H54 (cell line): ENCODE data around the gene UNC5B.
A peak's percentile ranks its signal among the peaks of the same experiment; 100 is the strongest.

Experiments used
- DNase-seq: peaks from one replicate; pipeline ENCODE4 v3.0.0; 2011; ENCODE audit warnings: low spot score, mixed read lengths; ENCODE audit not compliant: insufficient read length
- FAIRE-seq: peaks from 3 replicates; lab custom pipeline; 2011; peaks lifted over from hg19 to GRCh38; lab: Jason Lieb, UNC
- POLR2A ChIP-seq: IDR thresholded peaks from 2 replicates; pipeline ENCODE4 v1.6.1; 2011; ENCODE audit warnings: low read depth, mild to moderate bottlenecking, low read length

Gene UNC5B

GRCh38 chr10:71332466-71332865 is 120.1 kb downstream of the UNC5B start:
- FAIRE-seq (no peak), DNase-seq (no peak)
- no peak for TF ChIP-seq POLR2A

DNA sequence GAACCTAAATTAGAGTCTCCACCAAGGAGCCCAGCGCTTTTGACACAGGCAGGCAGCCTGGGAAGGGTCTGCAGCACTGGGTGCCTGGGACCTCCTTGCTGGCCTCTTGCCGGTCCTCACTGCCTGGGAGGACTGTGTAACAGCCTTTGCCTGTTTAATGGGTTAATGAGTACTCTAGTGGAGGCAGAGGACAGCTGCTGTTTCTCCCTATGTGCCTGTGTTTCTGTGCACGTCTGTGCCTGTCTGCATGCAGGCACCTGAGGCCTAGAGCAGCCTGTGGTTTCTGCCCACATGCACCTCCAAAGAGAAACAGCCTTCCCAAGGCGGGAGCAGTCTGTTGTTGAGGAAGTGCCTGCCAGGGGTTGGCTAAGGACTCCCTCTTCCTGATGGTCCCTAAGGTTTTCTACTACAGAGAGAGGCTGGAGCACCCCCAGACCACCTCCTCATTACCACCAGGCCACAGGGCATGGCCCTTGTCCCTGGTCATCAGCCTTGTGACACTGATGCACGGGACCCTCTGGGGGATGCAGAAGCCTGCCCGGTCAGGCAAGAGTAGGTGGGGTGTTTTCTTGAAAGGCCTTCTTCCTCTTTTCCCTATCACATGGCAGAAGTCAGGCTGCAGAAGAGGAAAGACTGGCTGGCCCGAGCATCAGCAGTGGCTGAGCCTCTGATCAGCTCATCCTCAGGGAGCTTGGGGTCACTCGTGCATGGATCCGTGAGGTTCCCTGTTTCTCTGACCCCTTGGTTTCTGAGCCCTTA is 120.9 kb downstream of the UNC5B start:
- TF ChIP-seq POLR2A = no peak
- FAIRE-seq = no peak
- no peak for DNase-seq

- FAIRE-seq = no peak
- DNase-seq = no peak
- TF ChIP-seq POLR2A = no peak
These were observed 121.9 kb downstream of the UNC5B start for GRCh38 chr10:71334221-71334791.

GRCh38 chr10:71335173-71335708 is 122.9 kb downstream of the UNC5B start:
- TF ChIP-seq POLR2A = no peak
- DNase-seq (no peak), FAIRE-seq (no peak)

GRCh38 chr10:71336632-71337031 is 124.3 kb downstream of the UNC5B start:
- no peak for DNase-seq
- FAIRE-seq = no peak
- no peak for TF ChIP-seq POLR2A

DNA sequence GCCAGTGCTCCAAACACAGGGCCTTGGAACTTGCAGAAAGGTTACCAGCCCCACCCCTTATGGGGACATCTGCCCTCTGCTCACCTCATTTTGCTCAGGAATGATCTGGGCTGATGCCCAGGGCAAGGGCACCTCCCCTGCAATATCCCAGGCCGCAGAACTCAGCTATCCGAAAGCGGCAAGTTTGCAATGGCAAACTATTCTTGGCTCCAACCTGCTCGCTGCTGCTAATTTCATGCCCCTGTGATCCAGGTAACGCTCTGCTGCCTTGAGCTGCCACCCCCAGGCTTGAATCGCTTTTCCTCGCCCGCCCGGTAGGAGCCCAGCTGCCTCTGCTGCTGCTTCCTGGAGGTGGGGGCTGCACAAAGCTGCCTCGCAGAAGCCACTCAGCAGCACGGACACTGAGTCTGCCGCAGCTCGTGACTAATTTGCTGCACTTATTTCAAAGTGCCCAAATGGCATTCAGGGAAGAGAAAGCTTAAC is 124.9 kb downstream of the UNC5B start:
- DNase-seq (no peak), FAIRE-seq (no peak)
- no peak for TF ChIP-seq POLR2A

GRCh38 chr10:71338728-71339495 is 126.5 kb downstream of the UNC5B start:
- TF ChIP-seq POLR2A = no peak
- no peak for FAIRE-seq
- no peak for DNase-seq

DNA sequence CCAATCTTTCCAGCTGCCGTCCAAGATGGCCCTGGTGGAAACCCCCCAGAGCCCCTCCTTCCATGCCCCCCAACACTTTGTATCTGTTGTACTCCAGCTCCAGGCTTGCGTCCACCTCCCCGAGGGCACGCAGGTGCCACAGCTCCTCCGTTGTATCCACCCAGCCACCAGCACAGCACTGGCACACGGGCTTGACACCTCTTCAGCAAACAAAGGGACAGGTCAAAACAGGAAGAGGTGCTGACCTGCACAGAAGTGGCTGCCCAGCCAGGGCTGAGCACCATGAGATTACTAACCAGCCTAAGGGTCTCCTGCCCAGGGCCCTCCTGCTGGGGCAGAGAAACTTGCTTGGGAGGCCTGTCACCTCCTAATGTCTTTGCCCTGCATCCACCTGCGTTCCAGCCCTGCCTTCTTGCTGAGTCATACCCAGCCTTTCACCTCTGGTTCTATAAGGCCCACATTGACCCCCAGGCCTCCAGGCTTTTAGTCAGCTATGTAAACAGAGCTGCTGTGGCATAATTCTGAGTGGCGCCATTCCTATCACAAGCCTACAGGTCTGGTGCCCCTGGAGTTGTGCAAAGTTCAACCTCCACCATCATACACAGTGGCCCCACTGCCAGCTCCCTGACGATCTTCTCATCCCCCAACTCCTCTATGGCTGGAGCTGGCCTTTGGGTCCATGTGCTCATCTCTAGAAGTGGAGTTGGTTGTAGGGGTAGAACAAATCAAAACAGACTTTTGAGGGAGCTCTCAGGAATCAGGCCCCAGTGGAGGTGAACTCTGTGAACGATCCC is 127.6 kb downstream of the UNC5B start:
- FAIRE-seq = peak; percentile 68
- no peak for TF ChIP-seq POLR2A
- DNase-seq = peak; percentile 88

DNA sequence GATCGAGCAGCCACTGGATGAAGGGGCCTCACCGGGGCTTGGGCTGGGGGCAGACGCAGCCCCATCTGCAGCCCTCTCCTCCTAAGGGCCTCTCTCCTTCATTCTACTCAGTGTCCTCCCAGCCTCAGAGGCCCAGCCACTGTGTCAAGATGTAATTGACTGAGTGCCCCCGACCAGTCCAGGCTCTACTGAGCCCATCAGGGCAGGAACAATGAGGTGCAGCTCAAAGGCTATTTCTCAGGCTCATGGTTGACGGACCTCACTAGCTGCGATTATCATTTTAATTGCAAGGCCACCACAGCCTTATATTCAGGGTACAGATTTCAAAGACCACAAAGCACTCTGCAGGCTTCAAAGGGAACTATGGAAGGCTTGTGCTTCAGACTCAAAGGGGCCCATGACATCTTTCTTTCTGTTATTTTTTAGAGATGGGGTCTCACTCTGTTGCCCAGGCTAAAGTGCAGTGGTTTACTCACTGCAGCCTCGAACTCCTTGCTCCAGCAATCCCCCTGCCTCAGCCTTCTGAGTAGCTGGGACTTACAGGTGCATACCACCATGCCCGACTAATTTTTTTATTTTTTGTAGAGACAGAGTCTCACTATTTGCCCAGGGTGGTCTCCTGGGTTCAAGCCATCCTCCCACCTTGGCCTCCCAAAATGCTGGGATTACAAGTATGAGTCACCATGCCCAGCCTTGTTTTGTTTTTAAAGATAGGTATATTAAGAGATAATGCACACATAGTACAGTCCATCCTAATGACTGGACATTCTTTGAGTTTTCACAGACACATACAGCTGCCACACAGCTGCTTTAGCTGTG is 130.4 kb downstream of the UNC5B start:
- FAIRE-seq = no peak
- no peak for TF ChIP-seq POLR2A
- DNase-seq = no peak

DNA sequence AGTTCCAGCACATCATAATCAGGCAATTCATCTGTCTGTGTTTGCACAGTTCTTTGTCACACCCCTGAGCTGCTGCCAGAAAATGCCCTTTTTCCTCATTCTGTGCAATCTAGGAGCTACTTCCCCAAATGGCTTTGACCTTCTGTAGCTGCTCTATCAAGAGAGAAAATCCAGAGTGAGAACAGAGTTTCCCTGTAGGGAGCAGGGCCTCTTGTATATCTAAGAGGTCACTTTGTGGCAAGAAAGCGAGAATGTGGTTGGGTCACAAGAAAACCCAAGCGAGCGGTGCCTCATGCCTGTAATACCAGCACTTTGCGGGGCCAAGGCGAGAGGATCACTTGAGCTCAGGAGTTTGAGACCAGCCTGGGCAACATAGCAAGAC is 131.0 kb downstream of the UNC5B start:
- FAIRE-seq = no peak

DNA sequence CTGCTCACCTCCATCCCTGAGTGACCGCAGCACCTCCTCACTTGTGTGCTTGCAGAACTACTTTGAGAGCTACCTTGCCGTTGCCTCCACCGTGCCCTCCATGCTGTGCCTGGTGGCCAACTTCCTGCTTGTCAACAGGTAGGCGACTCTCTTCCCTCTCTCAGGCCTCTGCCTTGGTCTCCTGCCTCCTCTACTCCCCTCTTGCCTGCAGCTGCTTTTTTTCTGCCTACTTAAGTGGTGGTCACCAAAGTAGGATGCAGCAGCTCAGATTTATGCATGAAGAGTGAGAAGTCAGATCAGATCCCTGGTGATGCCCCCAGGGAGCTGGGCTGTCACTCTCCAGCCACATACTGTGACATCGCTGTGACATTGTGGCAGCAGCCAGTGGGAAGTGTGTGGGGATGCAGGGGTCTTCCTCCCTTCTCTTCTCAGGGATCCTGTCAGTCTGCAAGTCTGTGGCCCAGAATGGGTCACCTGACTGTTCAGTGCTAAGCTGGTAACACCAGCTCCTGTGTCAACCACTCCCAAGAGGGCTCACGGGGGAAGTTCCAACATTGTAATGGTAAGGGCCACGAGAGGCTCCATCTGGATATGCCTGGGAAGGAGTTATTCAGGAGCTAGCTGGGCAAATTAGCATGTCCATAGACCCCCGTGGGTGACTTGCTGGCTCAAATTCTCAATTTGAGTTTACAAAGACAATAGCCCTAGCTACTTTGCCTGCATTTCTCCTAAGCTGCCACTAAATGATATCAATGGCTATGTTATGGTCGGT is 132.0 kb downstream of the UNC5B start:
- DNase-seq = no peak
- no peak for FAIRE-seq

More for the DNA sequence above, 131.0 kb downstream of the UNC5B start:
- no peak for DNase-seq
- TF ChIP-seq POLR2A = no peak

DNA sequence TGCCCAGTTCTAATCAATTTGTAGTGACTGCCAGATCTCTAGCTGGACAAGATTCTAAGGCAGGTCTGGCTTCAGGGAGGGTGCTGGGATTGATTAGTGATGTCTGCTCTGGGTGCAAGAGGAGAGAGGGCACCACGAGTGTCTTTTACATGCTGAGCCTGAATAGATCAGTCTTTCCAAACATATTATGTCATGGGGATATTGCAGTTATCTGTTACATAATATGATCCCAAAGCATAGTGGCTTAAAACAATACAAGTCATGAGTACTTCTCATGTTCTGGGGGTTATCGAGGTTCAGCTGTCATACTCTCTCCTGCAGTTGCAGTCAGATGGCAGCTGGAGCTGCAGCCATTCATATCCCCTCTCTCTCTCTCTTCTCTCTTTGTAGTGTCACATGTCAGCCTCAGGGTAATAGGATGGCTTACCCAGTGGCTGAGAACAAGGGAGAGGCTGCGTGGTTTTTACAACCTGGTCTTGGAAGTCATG is 132.7 kb downstream of the UNC5B start:
- no peak for TF ChIP-seq POLR2A
- DNase-seq (no peak), FAIRE-seq (no peak)

More for the DNA sequence above, 132.0 kb downstream of the UNC5B start:
- TF ChIP-seq POLR2A = no peak
